ENCODE data around the gene OPTN.

The OPTN gene

DNA sequence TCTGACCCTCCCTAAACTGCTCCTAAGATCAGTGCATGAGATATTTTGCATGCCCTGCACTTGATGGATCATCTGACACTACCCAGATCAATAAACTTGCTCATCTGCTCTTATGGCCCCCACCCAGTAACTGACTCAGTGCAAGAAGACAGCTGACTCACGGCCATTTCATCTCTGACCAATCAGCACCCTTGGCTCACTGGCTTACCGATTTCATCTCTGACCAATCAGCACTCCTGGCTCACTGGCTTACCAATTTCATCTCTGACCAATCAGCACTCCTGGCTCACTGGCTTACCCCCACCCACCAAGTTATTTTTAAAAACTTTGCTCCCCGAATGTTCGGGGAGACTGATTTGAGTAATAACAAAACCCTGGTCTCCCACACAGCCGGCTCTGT is 37.2 kb upstream of the OPTN start:
- no peak for TF ChIP-seq POLR2AphosphoS5 (IDR thresholded peaks at IDR 0.05; ENCODE audit: low read depth, low read length)
- TF ChIP-seq FOXP2 (optimal IDR thresholded peaks at IDR 0.05; ENCODE audit: borderline replicate concordance, extremely low read depth, extremely low read length, insufficient read depth), result no peak
- TF ChIP-seq SIN3A (IDR thresholded peaks at IDR 0.05; ENCODE audit: borderline replicate concordance, insufficient read depth, low read length), result no peak
- TF ChIP-seq, protein P1, sequence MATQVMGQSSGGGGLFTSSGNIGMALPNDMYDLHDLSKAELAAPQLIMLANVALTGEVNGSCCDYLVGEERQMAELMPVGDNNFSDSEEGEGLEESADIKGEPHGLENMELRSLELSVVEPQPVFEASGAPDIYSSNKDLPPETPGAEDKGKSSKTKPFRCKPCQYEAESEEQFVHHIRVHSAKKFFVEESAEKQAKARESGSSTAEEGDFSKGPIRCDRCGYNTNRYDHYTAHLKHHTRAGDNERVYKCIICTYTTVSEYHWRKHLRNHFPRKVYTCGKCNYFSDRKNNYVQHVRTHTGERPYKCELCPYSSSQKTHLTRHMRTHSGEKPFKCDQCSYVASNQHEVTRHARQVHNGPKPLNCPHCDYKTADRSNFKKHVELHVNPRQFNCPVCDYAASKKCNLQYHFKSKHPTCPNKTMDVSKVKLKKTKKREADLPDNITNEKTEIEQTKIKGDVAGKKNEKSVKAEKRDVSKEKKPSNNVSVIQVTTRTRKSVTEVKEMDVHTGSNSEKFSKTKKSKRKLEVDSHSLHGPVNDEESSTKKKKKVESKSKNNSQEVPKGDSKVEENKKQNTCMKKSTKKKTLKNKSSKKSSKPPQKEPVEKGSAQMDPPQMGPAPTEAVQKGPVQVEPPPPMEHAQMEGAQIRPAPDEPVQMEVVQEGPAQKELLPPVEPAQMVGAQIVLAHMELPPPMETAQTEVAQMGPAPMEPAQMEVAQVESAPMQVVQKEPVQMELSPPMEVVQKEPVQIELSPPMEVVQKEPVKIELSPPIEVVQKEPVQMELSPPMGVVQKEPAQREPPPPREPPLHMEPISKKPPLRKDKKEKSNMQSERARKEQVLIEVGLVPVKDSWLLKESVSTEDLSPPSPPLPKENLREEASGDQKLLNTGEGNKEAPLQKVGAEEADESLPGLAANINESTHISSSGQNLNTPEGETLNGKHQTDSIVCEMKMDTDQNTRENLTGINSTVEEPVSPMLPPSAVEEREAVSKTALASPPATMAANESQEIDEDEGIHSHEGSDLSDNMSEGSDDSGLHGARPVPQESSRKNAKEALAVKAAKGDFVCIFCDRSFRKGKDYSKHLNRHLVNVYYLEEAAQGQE (IDR thresholded peaks at IDR 0.05; ENCODE audit: insufficient read depth in 1 of 2, low read depth in 2 of 2, low read length in 2 of 2), result no peak
- TF ChIP-seq TAF1 (IDR thresholded peaks at IDR 0.05; ENCODE audit: borderline replicate concordance, insufficient read depth, low read length), result no peak

GRCh38 chr10:13066527-13066926 is 33.4 kb upstream of the OPTN start:
- TF ChIP-seq, protein P1 (IDR thresholded peaks at IDR 0.05; ENCODE audit: insufficient read depth in 1 of 2, low read depth in 2 of 2, low read length in 2 of 2), result no peak
- TF ChIP-seq TAF1 (IDR thresholded peaks at IDR 0.05; ENCODE audit: borderline replicate concordance, insufficient read depth, low read length) (no peak), POLR2AphosphoS5 (IDR thresholded peaks at IDR 0.05; ENCODE audit: low read depth, low read length) (no peak), FOXP2 (optimal IDR thresholded peaks at IDR 0.05; ENCODE audit: borderline replicate concordance, extremely low read depth, extremely low read length, insufficient read depth) (no peak), SIN3A (IDR thresholded peaks at IDR 0.05; ENCODE audit: borderline replicate concordance, insufficient read depth, low read length) (no peak)

- no peak for TF ChIP-seq TAF1 (IDR thresholded peaks at IDR 0.05; ENCODE audit: borderline replicate concordance, insufficient read depth, low read length)
- TF ChIP-seq, protein P1 (IDR thresholded peaks at IDR 0.05; ENCODE audit: insufficient read depth in 1 of 2, low read depth in 2 of 2, low read length in 2 of 2), result no peak
- TF ChIP-seq FOXP2 (optimal IDR thresholded peaks at IDR 0.05; ENCODE audit: borderline replicate concordance, extremely low read depth, extremely low read length, insufficient read depth), result no peak
- no peak for TF ChIP-seq POLR2AphosphoS5 (IDR thresholded peaks at IDR 0.05; ENCODE audit: low read depth, low read length)
- TF ChIP-seq SIN3A (IDR thresholded peaks at IDR 0.05; ENCODE audit: borderline replicate concordance, insufficient read depth, low read length), result no peak
Measured at GRCh38 chr10:13067431-13067830, 32.5 kb upstream of the OPTN start.

DNA sequence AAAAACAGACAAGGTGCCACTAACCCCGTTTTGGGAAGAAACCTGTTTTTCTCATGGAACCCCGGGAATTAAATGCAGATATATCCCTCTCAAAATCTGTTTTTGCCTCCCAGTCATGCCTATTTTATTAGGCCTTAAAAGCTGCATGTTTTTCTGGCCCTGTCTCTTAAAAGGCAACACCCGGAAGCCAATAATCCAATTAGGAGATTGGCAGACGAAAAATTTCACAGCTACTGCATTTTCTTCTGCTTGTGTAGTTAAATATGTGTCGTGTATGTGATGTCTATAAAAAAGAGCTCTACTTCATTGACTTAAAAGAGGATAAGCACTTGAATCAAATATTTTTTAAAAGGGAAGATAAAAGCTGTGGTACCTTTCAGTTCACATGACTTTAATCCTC is 31.9 kb upstream of the OPTN start:
- no peak for TF ChIP-seq FOXP2 (optimal IDR thresholded peaks at IDR 0.05; ENCODE audit: borderline replicate concordance, extremely low read depth, extremely low read length, insufficient read depth)
- no peak for TF ChIP-seq SIN3A (IDR thresholded peaks at IDR 0.05; ENCODE audit: borderline replicate concordance, insufficient read depth, low read length)
- no peak for TF ChIP-seq TAF1 (IDR thresholded peaks at IDR 0.05; ENCODE audit: borderline replicate concordance, insufficient read depth, low read length)
- TF ChIP-seq, protein P1 (IDR thresholded peaks at IDR 0.05; ENCODE audit: insufficient read depth in 1 of 2, low read depth in 2 of 2, low read length in 2 of 2), result no peak
- TF ChIP-seq POLR2AphosphoS5 (IDR thresholded peaks at IDR 0.05; ENCODE audit: low read depth, low read length), result no peak

GRCh38 chr10:13068484-13068883 is 31.5 kb upstream of the OPTN start:
- no peak for TF ChIP-seq SIN3A (IDR thresholded peaks at IDR 0.05; ENCODE audit: borderline replicate concordance, insufficient read depth, low read length)
